HG03460 (cell line): ENCODE results near the gene SMIM10L2A.
"Not testable (repeated sequence)": the region's sequence is repeated elsewhere in the genome, so short reads cannot be mapped to it uniquely, and the experiment has no call there.

ENCODE experiments used
- ATAC-seq: cut with Tn5 transposase; IDR thresholded peaks from one replicate; pipeline ENCODE4 v1.9.1; 2021; ENCODE audit not compliant: unreplicated experiment

Gene SMIM10L2A

DNA sequence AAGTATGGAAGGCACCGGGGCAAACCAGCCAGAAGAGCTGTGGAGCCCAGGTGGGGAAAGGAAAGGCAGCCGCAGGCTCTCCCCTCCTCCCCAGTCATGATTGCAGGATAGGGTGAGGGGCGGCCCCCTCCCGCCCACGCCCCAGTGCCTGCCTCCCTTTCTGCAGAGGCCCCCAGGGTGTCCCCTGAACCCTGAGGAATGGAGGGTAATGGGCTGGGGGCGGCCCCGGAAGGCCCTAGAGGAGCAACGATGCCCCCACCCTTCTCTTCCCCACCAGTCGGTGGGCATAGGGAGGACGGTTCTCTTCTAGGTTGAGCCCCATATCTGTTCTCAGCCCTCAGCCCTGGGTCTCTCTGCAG is 1.0 kb downstream of the SMIM10L2A start:
- not testable (repeated sequence) for ATAC-seq

DNA sequence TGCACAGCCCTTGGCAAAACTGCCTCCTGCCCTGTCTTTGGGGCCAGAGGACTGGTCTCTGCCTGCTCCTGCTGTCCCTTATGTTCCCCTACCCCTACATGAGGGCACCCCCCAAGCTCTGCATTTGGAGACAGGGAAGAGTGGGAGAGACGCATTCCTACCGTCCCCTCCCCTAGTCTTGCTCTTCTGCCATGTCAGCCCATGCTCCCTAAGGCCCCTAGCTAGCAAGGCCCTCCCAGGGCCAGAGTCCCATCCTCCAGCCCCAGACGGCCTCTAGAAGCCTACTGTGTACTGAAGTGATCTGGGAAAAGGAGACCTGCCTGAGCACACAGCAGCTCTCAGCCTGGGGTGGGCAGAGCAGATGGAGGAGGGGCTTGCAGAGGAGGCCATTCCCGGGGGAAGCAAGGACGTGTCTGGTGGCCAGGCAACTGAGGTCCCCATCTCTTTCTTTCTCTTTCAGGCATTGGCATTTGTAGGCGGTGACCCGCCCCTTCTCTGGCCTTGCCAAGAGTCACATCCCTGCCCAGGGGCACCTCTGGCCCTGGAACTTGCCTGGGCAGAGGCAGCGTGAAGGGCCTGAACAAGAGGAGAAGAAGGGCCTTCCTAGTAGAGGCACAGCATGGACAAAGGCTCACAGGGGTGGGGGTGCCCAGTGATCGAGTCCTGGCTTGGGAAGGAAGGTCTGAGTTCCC is 1.6 kb downstream of the SMIM10L2A start:
- ATAC-seq, result not testable (repeated sequence)

DNA sequence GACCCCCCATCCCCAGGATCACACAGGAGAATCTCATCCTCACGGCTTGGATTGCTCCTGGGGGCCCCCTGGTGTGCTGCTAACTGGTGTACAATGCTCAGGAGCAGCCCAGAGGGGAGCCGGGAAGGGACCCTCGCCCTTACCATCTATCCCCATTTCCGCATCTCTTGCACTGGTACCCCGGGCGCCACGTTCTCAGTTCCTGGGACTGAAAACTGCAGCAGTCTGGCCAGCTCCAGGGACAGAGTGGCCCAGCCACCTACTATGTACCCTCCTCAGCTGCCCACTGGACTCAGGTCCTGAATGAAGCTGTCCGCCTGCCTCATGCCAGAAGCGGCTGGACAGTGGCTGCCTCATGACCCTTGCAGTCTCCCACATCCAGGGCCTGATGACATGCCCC is 2.7 kb downstream of the SMIM10L2A start:
- ATAC-seq, result no peak

DNA sequence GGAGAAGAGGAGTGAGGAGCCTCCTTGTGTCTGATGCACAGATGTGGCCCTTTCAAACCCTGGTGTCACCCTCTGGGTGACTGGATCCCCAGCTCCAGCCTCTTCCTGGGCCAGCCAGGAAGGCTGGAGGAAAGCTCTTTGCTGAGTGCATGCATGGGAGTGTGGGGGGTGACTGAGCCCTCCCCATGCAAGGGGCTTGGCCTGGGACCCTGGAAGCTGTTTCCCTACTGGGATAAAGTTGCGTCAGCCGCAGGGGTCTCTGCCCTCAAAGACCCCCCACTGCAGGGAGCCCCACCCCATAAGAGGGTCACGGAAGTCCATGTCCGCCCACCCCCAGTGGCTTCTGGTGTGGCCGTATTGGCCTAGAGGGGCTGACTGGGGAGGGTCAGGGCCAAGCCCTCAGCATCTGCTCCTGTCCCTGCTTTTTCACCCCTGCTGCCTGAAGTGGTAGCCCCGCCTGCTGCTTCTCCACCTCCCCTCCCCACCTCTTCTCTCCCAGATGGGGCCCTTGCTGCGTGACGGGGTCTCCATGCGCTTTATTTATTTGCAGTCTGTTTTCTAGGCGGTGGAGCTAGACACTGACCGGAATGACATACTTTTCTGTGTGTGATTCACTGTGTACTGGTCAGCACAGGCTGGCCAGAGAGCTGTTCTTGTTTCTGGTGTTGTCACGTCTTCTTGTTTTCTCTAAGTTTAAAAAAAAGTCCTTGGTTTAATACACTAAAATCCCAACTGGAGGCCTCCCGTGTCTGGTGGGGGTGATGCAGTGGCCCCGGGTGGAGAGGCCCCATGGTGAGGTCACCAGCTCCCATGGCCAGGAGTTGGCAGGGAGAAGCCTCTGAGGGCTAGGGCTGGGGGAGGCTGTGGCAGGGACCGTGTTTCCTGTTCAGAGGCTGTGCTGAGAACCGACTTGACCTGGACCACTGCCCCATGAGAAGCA is 3.6 kb downstream of the SMIM10L2A start:
- no peak for ATAC-seq

DNA sequence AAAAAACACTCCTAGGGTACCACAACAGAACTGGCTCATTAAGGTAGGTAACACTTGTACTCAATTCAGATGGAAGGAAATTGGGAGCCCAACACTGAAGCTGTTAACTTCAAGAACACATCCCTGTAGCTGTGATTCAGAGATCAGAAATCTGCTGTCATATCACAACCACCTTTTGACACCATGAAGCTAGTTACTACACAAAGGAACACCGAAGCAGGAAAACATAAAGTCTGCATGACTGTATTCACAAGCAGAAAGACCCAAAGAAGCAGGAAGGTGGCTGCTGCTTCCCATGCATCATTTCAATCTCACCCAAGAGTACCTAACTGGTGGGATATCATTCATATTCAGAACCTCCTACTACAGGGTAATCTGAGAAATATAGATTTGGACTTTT is 7.7 kb downstream of the SMIM10L2A start:
- ATAC-seq, result no peak

DNA sequence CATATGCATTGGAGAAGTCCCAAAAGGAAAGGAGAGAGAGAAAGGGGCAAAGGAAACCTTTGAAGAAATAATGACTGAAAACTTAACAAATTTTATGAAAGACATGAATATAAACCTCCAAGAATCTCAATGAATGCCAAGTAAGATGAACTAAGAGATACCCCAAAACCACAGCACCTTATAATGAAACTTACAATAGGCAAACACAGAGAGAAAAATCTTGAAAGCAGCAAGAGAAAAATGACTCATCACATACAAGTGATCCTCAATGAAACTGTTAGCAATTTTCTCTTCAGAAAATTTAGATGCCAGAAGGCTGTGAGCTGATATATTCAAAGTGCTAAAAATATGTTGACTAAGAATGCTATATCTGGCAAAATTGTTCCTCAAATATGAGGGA is 10.1 kb downstream of the SMIM10L2A start:
- no peak for ATAC-seq

DNA sequence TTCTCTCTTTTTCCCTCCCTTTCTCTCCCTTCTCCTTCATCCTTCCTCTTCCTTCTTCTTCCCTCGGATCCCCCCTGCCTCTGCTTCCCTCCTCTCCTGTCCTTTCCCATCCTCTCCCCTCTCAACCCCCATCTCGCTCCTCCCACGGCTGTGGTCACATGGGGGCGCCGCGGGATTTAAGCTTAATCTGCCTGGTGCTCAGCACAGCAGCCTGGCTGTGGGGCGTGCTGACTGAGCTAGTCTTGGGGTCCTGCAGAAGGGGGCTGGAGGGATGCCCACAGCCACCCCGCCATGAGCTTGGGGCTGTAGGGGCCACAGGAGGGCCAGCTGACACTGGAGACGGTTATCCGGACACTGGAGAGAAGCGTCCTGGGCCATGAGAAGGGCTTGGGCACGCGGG is 10.7 kb downstream of the SMIM10L2A start:
- ATAC-seq, result no peak

DNA sequence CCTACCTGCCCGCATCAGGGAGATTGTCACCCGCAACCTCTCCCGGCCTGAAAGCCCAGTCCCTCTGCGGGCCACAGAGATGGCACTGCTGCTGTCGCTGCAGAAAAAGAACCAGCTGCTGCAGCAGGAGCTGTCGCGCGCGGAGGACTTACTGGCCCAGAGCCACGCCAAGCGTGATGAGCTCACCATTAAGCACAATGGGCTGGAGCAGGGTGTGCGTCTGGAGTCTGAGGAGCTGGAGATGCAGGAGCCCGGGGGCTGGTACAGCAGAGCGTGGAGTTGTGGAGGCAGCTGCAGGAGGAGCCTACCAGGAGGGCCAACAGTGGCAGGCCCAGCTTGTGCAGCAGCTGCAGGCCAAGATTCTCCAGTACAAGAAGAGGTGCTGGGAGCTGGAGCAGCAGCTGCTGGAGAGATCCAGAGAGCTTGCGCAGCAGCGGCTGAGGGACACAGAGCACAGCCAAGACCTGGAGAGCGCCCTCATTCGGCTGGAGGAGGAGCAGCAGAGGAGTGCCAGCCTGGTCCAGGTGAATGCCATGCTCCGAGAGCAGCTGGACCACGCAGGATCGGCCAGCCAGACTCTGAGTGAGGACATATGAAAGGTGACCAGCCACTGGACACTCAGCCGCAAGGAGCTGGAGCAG is 11.3 kb downstream of the SMIM10L2A start:
- no peak for ATAC-seq

DNA sequence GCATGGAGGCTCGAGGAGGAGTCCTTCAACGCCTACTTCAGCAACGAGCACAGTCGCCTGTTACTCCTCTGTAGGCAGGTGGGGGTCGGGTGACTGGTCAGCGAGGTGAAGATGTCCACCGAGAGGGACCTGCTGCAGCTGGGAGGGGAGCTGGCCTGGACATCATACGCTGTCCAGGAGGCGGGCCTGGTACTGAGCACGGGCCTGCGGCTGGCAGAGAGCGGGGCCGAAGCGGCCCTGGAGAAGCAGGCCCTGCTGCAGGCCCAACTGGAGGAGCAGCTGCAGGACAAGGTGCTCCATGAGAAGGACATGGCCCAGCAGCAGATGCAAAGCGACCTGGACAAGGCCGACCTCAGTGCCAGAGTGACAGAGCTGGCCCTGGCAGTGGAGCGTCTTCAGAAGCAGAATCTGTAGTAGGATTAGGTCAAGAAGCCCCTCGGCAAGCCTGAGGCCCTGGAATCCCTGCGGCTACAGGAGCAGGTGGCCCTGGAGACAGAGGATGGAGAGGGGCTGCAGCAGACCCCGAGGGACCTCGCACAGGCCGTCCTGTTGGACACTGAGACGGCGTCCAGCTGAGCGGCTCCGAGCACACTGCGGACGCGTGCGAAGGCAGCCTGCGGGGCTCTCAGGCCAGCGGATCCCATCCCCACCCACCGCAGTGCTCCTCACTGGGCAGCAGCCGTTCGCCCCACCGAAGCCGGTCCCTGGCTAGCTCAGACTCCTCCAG is 11.9 kb downstream of the SMIM10L2A start:
- no peak for ATAC-seq

DNA sequence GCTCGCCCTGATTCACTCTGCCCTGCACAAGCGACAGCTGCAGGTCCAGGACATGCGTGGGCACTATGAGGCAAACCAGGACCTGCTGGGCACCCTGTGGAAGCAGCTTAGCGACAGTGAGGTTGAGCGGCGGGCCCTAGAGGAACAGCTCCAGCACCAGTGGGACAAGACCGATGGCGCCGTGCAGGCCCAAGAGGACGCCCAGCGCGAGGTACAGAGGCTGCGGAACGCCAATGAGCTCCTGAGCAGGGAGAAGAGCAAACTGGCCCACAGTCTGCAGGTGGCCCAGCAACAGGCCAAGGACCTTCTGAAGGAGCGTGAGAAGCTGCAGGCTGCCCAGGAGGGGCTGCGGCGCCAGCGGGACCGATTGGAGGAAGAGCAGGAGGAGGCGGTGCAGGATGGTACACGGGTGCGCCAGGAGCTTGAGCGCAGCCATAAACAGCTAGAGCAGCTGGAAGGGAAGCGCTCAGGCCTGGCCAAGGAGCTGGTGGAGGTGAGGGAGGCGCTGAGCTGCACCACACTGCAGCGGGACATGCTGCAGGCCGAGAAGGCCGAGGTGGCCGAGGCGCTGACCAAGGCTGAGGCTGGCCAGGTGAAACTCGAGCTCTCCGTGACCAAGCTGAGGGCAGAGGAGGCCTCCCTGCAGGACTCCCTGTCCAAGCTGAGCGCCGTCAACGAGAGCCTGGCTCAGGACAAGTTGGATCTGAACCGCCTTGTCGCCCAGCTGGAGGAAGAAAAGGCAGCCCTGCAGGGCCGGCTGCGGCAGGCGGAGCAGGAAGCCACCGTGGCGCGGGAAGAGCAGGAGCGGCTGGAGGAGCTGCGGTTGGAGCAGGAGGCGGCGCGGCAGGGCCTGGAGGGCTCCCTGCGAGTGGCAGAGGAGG is 12.8 kb downstream of the SMIM10L2A start:
- ATAC-seq, result no peak

DNA sequence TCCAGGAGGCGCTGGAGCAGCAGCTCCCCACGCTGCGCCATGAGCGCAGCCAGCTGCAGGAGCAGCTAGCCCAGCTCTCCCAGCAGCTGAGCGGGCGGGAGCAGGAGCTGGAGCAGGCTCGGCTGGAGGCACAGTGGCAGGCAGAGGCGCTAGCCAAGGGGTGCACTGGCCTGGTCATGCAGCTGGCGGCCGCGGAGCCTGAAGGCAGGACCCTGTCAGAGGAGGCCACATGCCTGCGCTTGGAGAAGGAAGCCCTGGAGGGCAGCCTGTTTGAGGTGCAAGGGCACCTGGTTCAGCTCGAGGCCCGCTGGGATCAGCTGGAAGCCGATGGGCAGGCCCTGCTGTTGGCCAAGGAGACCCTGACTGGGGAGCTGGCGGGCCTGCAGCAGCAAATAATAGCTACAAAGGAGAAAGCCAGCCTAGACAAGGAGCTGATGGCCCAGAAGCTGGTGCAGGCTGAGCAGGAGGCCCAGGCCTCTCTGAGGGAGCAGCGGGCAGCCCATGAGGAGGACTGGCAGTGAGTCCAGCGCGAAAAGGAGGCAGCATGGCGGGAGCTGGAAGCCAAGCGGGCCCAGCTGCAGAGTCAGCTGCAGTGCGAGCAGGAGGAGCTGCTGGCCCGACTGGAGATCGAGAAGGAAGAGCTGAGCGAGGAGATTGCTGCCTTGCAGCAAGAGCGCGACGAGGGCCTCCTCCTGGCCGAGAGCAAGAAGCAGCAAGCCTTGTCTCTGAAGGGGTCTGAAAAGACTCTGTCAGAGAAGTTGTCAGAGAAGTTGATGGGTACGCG is 13.6 kb downstream of the SMIM10L2A start:
- ATAC-seq, result no peak

DNA sequence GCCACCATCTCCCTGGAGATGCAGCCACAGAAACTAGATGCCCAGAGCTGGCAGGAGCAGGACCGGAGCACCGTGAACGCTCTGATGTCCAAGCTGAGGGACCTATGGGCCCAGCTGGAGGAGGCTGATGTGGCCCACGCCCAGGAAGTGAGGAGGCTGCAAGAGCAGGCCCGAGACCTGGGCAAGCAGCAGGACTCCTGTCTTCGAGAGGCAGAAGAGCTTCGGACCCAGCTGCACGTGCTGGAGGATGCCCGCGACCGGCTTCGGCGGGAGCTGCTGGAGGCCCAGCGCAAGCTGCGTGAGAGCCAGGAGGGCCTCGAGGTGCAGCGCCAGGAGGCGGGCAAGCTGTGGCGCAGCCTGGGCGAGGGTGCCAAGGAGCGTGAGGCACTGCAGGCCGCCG is 14.2 kb downstream of the SMIM10L2A start:
- no peak for ATAC-seq

DNA sequence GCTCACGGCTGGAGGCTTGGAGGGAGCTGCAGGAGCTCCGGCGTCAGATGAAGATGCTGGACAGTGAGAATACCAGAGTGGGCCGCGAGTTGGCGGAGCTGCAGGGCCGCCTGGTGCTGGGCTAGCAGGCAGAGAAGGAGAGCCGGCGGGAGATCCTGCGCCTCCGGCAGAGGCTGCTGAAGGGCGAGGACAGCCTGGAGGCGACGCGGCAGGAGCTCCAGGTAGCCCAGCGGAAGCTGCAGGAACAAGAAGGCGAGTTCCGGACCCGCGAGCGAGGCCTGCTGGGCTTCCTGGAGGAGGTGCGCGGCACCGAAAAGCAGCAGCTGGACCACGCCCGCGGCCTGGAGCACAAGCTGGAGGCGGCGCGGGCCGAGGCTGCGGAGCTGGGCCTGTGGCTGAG is 14.7 kb downstream of the SMIM10L2A start:
- no peak for ATAC-seq

DNA sequence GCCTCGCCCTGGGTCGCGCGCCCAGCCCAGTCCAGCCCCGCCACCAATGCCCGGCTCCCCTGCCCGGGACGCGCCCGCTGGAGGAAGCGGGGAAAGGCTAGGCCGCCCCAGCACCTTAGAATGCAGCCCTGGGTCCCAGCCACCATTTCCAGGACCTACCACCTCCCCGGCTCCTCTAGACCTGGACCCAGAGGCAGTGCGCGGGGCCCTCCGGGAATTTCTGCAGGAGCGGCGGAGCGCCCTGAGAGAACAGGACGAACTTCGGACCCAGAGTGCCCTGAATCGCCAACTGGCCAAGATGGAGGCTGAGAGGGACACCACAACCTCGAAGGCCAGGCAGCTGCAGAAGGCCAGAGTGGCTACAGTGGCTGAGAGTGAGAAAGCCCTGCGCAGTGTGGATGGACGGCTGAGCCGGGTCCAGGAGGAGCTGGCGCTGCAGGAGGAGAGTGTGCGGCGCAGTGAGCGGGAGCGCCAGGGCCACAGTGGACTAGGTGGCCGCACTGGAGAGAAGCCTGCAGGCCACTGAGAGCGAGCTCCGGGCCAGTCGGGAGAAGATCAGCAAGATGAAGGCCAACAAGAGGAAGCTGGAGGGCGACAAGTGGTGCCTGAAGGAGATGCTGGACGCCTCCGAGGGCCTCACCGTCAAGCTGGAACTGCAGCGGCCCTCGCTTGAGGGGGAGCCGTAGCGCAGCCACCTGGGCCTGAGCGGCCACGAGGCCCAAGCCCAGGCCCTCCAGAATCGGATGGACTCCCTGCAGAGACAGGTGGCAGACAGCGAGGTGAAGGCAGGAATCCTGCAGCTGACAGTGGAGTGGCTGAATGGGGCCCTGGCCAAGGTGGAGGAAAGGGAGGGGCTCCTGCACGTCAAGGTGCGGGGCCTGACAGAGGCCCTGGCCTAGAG is 15.5 kb downstream of the SMIM10L2A start:
- no peak for ATAC-seq

DNA sequence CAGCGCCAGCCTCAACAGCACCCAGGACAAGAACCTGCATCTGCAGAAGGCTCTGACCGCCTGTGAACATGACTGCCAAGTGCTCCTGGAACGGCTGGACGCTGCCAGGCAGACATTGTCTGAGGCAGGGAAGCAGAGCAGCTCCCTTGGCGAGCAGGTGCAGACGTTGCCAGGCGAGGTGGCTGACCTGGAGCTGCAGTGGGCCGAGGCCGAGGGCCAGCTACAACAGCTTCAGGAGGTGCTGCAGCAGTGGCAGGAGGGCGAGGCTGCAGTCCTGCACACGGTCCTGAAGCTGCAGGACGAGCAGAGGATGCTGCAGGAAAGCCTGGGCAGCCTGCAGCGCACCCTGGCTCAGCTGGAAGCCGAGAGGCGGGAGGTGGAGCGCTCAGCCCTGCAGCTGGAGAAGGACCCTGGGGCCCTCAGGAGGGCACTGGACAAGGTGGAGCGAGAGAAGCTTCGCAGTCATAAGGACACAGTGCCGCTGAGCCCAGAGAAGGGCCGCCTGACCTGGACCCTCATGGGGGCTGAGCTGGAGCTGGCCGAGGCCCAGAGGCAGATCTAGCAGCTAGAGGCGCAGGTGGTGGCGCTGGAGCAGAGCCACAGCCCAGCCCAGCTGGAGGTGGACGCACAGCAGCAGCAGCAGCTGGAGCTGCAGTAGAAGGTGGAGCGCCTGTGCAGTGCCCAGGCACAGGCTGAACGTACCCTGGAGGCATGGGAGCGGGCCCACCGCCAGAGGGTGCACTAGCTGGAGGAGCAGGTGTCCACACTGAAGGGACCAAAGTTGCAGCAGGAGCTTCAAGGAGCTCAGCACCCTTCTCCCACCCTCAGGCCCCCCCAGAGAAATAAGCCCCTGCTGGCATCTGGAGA is 16.4 kb downstream of the SMIM10L2A start:
- no peak for ATAC-seq

DNA sequence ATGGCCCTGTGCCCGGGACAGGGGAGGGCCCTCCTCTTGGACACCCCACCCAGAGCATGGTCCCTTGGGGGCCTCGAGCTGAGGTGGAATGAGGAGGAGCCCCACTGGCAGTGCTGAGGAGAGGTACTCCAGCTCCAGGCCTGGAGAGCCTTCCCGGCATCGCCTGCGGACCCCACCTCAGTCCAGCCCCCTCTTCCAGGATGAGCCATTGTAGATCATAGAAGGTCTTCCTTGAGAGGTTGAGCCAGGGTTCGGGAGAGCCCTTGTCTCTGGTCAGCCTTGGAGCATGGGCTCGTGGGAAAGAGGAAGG is 16.9 kb downstream of the SMIM10L2A start:
- ATAC-seq, result no peak

DNA sequence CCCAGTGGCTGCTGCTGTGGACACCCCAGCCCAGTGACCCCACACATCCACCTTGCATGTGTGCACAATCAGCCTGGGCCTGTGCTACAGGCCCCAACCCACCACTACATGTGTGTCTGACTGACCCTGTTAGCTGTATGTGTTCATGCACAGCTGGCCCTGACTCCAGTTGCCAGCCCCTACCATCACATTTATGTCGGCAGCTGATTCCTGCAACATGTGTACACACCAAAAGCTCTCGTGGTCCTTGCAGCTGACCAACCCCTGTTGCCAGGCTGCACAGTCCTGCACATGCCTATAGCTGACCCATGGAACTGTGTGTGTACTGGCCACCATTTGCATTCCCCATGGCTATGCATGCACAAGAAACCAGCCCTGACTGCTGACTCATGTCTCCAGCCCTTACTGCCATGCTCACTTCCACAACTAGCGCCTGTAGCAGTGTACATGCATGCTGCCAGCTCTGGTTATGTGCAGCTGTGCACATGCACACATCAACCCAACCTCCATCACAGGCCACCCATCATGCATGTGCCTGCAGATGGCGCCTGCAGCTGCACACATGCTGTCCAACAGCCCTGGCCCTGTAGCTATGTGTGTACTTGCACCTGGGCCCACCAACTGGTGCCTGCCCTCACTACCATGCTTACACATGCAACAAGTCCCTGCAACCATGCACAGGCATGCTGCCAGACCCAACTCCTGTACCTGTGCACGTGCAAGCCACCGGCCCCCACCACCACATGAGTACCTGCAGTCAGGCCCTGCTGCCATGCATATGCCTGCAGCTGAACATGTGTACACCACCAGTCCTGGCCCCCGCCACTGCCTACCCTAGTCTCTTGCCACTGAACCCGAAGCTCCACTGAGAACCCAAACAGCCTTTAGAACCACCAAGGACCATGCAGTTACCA is 28.1 kb downstream of the SMIM10L2A start:
- no peak for ATAC-seq
